ENCODE data around the gene LTF. TPM values are rescaled to one million over a fixed set of nuclear protein-coding genes. Genes with fewer than 3 reads are reported as not detected.

LTF gene
- total and polyA plus RNA-seq, 2 of the 13 experiments (the other 11 are each of a cell fraction or from before 2014, with no cell fraction given): not detected

DNA sequence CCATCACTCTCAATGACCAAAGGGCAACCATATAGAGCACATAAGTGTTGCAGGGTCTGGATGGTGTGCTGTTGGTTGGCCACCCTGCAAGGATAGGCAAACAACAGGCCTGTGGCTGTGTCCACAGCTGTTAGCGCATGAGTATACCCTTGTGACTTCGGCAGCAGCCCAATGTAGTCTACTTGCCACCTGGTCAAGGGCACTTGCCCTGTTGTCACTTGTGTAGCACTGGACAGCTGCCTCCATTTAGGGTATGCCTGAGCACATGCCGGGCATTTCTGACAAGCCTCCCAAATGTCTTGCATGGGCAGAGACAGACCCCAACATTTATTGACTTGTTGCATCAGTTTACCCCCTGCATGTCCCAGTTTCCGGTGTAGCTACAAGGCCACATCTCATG, 44.9 kb downstream of the LTF start:
- Histone ChIP-seq H3K79me2 (ENCODE audit: insufficient read depth, low read length) (no peaks in the 10 kb centered on the region), H3K9me3 (ENCODE audit: low read length) (no peaks in the 10 kb centered on the region), H2AFZ (ENCODE audit: low read length) (no peak overlapping the region), H4K20me1 (ENCODE audit: insufficient read depth, low read length) (no peaks in the 10 kb centered on the region), H3K36me3 (replicated peaks in 1 of 2; ENCODE audit: control insufficient read depth in 1 of 2, insufficient read depth in 2 of 2, low read length in 2 of 2) (no peaks in the 10 kb centered on the region), H3K27ac (ENCODE audit: extremely low read length, insufficient read depth, low read length) (no peak overlapping the region), H3K4me3 (replicated peaks in 1 of 3; ENCODE audit: insufficient read depth in 1 of 3, low read depth in 2 of 3, low read length in 3 of 3) (no peak overlapping the region), H3K4me2 (ENCODE audit: low read depth, low read length) (no peak overlapping the region), H3K4me1 (ENCODE audit: insufficient read depth, low read length) (no peaks in the 10 kb centered on the region), H3K9ac (ENCODE audit: insufficient read depth, low read depth, low read length) (no peak overlapping the region), H3K27me3 (ENCODE audit: control insufficient read depth in 1 of 2, insufficient read depth in 2 of 2, low read length in 2 of 2) (peaks cover 0 to 5% of the 10 kb centered on the region in 2 experiments; a peak in 1 of 5 replicates)
- WGBS (ENCODE audit: low lambda C conversion rate): 0% methylated on average over 1 of the region's 4 CpGs
- intact Hi-C loops (cut with micrococcal nuclease; ENCODE audit: unreplicated experiment) (no loop called here), in situ Hi-C loops (cut with HindIII; ENCODE audit: extremely low pct_ligation_motif_present, low pct_unique_long_range_greater_than_20kb) (no loop called here)
- ChIA-PET CTCF (ENCODE audit: low intra/inter-chr PET ratio, low total read pairs) (no interaction called here), POLR2A (no interaction called here)
- no peak for FAIRE-seq
- no peak for ATAC-seq
- BruUV-seq (replicated peaks): no TSS peak
- DNase-seq (ENCODE audit: low spot score): no peak
- TF ChIP-seq ZMYM2 (CRISPR knock-in tag; IDR thresholded peaks at IDR 0.05) (no peak), ZNF614 (CRISPR knock-in tag; IDR thresholded peaks at IDR 0.05; ENCODE audit: borderline replicate concordance) (no peak), MEF2D (CRISPR knock-in tag; IDR thresholded peaks at IDR 0.05) (no peak), MXD4 (CRISPR knock-in tag; IDR thresholded peaks at IDR 0.05) (no peak), CCAR2 (optimal IDR thresholded peaks at IDR 0.05; ENCODE audit: low read depth, low read length) (no peak), MATR3 (CRISPR knock-in tag; IDR thresholded peaks at IDR 0.05) (no peak), ZNF747 (CRISPR knock-in tag; IDR thresholded peaks at IDR 0.05; ENCODE audit: borderline replicate concordance) (no peak), SMARCC2 (IDR thresholded peaks at IDR 0.05) (no peak), ZBTB8A (CRISPR knock-in tag; IDR thresholded peaks at IDR 0.05; ENCODE audit: borderline replicate concordance, low read depth) (no peak), SOX5 (CRISPR knock-in tag; IDR thresholded peaks at IDR 0.05; ENCODE audit: borderline replicate concordance) (no peak), ZSCAN5A (CRISPR knock-in tag; IDR thresholded peaks at IDR 0.05; ENCODE audit: borderline replicate concordance) (no peak), ZFP36L2 (CRISPR knock-in tag; IDR thresholded peaks at IDR 0.05) (no peak), SPEN (CRISPR knock-in tag; IDR thresholded peaks at IDR 0.05; ENCODE audit: low read depth) (no peak)

All from HepG2 (cell line).